ENCODE measurements around the gene RAB9A.
A peak's percentile ranks its signal among the peaks of the same experiment; 100 is the strongest.
"Not testable (repeated sequence)": the region's sequence is repeated elsewhere in the genome, so short reads cannot be mapped to it uniquely, and the experiment has no call there.

RAB9A gene, protein sequence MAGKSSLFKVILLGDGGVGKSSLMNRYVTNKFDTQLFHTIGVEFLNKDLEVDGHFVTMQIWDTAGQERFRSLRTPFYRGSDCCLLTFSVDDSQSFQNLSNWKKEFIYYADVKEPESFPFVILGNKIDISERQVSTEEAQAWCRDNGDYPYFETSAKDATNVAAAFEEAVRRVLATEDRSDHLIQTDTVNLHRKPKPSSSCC

DNA sequence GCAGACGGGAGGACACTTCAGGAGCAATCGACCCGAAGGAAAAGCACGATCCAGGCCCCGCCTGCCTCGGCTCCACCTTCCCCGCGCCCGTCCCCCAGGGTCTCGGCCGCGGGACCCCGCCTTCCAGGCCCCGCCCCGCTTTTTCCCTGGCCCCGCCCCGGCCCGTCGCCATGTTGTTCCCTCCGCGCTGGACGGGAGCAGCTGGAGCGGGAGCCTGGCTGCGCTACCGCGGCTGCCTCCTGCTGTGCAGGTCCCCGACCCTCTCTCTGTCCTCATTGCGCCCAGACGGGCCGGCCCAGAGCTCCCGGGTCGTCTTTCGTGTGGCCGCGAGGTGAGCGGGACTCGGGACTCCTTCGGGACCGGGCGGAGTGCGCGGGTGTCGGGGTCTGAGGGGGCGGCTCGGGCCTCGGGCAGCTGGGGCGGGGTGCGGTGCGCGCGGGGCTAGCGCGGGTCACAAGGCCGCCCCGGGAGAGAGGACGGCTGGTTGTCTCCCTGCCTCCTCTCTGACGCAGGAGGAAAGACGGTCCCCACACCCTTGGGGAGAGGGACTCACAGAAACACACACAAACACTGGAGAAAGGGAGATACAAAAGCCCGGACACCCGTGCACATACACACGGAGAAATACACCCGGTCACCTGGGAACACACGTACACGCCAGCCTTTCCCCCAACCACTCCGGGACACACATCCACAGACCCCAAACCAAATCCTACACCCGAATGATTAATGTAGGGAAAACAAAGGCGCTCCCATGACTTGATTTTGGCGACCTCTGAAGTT lies at the start of gene RAB9A:
TSS of gene RAB9A (plus strand) at position 171 of the 783 bp plus-strand sequence. CDS start 19,619 bp downstream, outside the sequence.
- DNase-seq, result peak; percentile 44

DNA sequence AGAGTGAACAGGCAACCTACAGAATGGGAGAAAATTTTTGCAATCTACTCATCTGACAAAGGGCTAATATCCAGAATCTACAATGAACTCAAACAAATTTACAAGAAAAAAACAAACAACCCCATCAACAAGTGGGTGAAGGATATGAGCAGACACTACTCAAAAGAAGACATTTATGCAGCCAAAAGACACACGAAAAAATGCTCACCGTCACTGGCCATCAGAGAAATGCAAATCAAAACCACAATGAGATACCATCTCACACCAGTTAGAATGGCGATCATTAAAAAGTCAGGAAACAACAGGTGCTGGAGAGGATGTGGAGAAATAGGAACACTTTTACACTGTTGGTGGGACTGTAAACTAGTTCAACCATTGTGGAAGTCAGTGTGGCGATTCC lies 47.2 kb upstream of the RAB9A start:
- DNase-seq, result not testable (repeated sequence)

DNA sequence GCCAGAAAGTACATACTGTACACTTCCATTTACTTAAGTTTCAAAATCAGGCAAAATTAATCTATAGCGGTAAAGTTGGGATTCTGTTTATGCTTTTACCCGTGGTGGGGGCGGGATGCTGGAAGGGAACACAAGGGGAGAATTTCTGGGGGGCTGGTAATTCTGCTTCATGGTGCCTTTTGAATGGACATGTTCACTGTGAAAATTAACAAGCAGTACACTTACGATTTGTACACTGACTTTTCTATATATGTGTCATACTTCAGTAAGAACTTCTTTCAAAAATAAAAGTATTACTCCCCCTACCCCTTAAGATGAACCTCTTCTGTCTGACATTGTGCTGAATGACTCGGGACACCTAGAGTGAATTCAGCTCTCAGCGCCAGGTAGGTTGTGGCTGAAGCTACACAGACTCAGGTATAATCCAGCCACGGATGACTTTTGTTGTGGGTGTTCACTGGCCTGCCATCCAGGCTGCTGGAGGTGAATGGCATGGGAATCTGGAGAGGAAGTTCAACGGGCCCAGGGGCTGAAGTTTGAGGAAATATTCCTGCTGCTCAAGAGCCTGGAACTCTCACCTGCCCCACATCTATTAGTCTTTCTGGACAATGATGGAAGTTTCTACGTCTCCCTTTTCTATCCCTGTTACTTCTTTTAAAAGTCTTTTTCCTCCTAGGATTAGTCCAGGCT lies 43.3 kb upstream of the RAB9A start:
- DNase-seq, result no peak

DNA sequence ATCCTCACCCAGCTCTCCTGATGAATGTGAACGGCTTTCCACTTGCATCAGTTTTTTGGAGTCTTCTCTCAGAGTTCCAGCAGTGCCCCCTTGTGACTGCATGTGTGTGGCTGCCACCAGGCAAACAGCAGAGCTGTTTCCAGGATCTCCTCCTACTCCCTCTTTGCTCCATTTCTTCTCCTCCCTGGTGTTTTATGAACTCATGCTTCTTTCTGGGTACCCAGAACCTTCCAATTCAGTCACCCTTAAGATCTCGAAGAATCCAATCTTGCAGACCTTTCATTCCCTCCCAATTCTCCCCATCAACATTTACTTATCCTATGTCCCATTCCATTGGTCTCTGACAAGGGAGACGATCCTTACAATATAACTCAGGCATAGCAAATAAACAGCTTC lies 42.8 kb upstream of the RAB9A start:
- no peak for DNase-seq

DNA sequence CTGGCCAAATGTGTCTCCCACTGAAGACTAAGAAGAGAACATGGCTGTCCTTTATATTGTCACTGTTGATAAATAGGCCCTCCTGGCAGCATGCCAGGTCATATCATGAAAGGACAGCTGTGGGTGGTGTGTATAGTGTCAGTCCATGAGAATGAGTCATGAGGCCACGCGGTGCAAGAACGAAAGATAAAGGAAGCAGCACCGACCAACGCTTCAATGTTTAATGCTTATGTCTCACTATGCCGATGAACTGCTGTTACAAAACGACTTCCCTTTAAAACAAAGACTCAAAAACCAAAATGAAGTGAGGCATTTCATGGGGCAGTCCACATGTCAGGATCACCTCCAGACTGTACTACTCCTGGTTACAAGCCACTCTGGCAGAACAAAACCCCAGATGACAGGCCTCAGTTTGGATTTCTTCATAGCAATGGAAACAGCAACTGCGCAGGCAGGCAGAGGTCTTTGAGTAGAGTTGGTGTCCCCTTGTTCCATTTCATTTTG lies 41.2 kb upstream of the RAB9A start:
- no peak for DNase-seq

DNA sequence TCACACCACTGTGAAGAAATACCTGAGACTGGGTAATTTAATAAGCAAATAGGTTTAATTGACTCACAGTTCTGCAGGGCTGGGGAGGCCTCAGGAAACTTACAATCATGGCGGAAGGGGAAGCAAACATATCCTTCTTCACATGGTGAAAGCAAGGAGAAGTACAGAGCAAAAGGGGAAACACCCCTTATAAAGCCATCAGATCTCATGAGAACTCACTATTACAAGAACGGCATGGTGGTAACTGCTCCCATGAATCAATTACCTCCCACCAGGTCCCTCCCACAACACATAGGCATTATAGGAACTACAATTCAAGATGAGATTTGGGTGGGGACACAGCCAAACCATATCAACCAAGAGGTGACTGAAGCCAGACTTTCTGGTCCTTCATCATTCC lies 40.6 kb upstream of the RAB9A start:
- not testable (repeated sequence) for DNase-seq

DNA sequence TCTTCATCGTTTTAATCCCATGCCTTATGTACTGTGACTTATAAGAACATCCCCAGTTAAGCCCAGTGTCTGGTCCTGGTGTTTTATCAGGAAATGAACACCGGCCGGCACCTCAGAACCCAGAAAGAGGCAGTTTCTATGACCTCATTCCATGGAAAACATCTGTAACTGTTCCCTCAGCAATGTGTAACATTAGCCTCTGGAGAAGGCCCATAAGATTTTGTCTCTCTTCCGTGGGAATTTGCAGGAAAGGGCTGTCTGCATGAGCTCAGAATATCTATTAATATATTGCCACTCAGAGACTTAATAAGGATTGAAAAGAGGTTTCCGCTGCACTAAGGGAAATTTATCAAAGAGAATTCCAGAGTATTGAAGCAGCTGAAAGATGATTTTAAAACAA lies 39.1 kb upstream of the RAB9A start:
- DNase-seq, result no peak

DNA sequence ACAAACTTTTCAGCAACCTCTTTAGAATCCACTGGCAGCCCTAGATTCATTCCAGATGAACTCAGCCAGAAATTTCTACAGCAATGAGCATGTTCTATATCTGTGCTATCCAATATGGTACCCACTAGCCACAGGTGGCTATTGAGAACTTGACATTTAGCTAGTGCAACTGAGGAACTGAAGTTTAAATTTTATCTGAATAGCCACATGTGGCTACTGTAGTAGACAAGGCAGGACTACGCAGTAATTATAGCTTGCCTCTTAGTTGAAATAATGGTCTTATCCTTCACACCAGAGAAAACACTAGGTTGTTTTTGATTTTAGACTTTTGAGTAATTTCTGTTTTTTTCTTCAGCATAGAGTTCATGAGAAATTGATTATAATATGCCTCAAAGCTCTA lies 38.6 kb upstream of the RAB9A start:
- no peak for DNase-seq

DNA sequence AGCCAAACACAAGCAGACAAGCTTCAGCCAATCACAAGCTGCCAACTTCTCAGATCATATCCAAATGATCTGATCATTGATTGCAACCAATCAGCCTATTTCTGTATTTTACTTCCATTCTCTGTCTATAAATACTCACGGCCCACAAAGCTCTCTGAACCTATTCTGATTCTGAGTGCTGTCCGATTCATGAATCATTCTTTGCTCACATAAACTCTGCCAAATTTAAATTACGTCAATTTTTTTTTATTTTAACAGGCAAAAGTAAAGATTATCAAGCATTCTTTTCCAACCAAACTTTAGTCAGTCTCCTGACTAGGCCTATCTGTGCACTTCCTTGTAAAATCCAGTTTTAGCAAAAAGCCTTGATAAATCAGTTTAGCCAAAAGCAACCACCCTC lies 37.8 kb upstream of the RAB9A start:
- DNase-seq, result no peak

DNA sequence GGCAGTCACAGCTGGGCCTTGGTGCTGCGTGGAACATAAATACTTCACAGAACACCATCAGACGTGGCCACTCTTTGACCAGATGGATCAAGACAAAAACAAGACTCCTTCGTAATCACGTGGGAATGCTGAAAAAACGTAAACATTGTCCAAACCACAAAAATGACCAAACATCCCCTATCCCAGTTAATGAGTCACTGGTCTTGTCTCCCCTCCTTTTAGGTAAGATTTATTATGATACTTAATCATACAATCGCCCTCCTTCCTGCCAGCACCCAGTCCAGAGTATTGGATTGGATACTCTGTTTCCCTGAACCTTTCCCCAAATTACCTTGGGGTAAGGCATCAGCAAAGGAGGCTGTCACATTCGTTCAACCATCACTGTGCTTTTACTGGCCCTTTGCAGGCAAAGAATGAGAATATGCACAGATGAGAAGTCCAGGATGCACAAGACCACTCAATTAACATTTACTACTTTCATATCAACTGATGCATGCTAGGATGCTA lies 36.6 kb upstream of the RAB9A start:
- no peak for DNase-seq

DNA sequence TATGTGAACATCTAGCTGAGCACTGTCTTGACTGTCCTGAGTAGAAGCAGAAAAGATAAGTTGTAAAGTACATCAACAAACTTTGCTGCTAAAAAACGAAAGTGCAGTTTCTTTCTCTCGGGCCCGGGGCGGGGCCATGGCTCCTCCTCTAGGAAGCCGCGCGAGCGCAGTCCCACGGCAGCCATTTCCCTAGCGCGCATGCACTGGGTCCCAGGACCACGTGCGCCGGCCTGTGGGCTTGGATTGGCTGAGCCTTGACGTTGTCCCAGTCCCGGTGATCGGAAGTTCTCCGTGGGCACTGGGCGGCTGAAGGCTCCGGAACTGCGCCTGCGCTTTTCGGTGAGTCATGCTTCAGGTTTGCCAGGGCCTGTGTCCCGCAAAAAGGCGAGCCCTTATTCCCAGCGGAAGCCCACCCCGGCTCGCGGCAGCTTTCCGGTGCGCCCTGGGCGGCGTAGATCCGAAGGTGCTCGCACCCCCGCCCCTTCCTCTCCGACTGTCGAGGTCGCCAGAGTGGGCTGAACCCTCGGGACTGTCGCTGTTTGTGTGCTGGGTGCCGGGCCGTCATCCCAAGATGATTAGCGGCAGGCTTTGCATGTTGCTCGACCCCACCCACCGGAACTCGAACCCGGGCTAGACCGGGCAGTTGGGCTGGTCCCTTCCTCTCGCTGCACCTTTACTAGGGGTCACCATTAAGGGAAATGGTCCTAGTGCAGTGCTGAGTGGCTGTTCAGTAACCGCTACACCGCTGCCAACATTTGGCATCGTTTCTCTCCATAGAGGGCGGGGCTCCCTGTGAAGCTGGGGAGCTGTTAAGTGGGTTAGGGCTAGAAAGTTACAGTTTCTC lies 35.9 kb upstream of the RAB9A start, which contains the start of gene TCEANC:
TSS of gene TCEANC (plus strand) at position 292 of the 844 bp plus-strand sequence. CDS start 9,368 bp downstream, outside the sequence.
- peak; percentile 88 for DNase-seq

DNA sequence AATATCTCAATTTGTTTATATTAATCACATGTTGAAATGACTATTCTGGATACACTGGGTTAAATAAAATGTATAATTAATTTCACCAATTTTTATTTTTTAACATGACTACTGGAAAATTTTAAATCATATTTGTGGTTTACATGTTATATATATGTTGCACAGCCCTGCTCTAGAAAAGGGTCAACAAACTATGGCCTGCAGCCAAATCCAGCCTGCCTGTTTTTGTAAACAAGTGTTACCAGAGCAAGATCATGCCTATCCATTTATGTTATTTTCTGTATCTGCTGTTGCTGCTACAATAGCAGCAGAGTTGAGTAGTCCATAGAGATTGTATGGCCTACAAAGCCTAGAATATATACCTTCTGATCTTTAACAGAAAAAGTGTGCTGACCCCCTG lies 34.8 kb upstream of the RAB9A start:
- no peak for DNase-seq

DNA sequence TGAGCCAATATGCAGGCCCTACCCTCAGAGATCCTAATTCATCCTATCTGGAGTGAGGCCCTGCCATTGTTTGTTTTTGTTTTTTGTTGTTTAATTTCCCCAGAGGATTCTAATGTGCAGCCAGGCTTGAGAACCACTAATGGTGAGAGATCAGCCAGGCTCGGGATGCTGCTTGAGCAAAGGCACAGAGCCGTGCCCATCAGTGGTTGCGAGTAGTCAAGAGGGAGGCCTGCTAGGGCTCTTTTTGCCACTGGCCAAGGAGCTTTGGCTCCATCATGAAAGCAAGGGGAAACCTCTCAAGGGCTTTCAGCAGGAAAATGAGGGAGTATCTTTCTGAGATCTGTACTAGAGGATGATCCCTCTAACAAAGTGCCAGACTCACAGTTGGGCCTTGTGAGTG lies 33.3 kb upstream of the RAB9A start:
- DNase-seq, result no peak

DNA sequence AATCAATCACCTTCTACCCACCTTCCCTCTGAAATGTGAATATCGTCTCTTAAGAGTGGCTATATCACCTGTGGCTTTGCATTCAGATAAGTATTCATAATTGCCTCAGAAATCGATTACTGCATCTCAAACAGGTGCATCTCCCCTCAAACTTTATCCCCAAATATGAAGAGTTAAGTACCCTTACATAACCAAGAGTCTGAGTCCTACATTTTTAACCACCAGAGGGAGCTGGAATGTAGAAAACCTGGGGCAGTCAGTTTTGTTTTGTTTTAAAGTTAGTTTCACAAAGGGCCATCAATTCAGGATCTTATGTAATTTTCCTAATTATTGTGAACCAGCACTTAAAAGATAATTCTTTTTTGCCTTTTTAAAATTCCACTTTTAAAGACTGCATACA lies 30.3 kb upstream of the RAB9A start:
- DNase-seq, result no peak

DNA sequence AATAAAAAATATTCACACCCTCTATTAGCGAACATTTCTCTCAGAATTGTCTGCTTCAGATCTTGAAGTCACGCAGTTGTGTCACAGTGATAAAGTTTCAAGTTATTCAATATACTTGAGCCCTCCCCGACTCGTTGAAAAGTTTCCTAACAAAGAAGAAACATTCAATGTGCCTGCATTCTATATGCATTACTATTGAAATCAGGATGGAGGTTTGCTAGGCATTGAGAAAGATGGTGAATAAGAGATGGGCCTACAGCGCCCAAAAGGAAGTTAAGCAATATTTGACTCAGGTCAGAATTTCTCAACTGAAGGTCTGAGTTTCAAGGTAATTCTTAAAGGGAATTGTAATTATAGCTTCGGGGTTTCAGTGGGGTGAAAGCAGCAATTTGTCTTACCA lies 29.9 kb upstream of the RAB9A start:
- no peak for DNase-seq

DNA sequence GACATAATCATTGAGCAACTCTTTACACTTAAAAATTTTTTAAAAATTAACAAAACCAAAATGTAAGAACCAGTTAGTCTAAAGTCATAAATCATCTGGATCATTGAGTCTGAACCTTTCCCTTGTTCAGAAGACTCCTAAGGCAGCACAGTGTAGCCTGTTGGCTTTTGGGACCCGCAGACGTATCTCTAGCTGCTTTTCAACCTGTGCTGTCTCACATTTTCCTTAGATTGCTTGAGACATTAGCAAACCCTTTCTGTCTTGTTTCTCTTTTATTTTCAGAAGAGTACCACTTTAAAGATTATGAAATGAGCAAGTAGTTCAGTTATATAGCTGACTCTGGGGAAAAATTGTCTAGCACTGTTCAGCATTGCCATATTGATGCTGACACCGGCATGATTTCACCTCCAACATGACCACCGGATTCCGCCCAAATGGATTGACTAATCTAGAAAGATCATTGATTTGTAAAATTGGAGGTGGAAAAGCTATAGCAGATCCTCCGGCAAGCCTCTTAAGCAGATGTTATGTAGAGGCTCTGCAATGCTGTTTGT lies 27.1 kb upstream of the RAB9A start:
- no peak for DNase-seq

DNA sequence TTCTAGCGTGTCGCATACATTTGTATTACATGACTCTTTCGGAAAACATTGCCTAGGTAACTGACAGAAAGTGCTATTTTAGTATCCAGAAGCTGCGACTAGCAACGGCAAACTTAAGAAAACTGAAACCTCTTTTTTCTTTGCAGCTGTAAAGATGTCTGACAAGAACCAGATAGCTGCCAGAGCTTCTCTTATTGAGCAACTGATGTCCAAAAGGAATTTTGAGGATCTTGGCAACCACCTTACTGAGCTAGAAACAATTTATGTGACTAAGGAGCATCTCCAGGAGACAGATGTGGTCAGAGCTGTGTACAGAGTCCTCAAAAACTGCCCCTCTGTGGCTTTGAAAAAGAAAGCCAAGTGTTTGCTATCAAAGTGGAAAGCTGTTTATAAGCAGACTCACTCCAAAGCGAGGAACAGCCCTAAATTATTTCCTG lies 26.6 kb upstream of the RAB9A start:
- DNase-seq, result no peak

DNA sequence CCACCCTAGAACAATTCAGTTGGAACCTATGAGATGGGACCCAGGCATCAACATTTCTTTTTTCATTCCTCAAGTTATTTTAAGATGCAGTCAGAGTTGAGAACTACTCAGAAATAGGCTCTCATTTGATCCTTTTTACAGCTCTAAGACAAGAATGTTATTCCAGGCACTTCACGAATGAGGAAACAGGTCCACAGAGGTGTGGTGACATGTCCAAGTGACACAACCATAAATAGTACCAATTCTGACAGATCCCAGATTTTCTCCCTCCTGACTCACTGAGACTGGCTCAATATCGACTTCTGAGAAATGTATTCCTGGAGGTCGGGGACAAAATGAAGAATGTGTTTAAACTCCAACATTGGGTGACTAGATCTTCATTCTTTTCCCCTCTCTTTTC lies 24.9 kb upstream of the RAB9A start:
- no peak for DNase-seq

DNA sequence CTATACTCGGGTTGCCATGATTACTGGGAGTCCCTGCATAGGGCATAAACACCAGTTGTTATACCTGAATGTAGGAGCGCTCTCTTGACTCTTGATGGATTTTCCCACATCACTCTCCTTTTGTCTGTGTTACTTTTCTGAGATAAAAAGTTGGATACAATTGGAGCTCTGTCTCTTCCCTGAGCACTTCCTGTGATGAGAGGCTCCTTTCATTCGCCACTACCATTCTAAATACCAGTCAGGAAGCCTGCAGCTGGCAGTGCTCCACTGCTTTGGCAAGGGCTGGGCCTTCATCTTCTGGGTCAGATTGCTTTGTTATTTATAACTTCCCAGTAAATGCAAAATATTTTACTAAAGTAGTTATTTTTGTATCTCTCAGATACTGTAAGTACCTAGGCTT lies 22.1 kb upstream of the RAB9A start:
- DNase-seq, result no peak

DNA sequence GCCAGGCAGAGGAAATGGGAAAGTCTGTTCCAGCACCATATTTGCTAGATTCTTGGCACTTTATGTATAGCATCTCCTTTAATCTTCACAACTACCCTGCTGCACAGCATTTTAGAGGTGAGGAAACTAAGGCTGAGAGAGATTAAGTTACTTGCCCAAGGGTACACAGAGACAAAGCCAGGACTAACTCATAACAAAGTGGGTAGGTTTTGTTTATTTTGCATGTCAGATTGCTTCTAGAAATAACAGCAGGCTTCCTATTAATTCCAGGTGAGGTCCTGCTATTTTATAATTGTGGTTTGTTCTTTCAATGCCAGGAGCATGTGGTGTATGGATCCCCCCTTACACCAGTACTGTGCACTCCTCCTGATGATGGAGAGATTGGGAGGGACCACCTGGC lies 21.0 kb upstream of the RAB9A start:
- DNase-seq, result no peak

DNA sequence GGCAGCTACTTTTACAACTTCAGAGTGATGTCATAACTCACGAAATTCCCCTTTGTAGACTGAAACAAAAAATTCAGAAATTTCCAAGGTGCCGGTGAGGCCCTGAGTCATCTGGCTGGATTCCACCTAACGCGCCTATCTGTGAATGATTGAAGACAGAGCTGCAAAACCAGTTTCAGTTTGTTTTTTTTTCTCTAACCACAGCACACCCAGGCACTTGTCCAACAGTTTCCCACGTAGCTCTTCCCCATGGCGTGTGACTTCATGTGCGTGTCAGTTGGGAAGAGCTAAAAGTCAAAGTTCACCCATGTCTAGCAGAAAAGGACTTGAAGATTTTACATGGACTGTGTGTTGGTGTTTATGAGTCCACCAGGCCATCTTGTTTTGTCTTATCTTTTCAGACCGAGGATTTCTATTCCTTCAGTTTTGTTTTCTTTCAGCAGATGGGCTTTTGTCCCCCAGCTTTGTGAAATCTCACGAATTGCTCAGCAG lies 19.6 kb upstream of the RAB9A start:
- DNase-seq, result no peak

DNA sequence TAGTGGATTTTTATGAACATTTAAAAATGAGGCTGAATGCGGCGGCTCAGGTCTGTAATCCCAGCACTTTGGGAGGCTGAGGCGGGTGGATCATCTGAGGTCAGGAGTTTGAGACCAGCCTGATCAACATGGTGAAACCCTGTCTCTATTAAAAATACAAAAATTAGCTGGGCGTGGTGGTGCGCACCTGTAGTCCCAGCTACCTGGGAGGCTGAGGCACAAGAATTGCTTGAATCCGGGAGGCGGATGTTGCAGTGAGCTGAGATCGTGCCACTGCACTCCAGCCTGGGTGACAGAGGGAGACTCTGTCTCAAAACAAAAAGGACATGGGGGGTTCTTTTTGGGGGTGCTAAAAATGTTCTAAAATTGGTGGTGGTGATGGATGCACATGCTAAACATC lies 19.2 kb upstream of the RAB9A start:
- not testable (repeated sequence) for DNase-seq

Data from NCI-H1417 treated with DMSO at 0.1 percent for 48 hours (cell line).